Neural crest cell (in vitro differentiated cells): ENCODE measurements around the gene XYLT1. TPM values are rescaled to one million over a fixed set of nuclear protein-coding genes. Genes with fewer than 3 reads are reported as not detected.

Experiments used
- DNase-seq: peaks from one replicate; pipeline ENCODE4 v3.0.0; 2021; ENCODE audit warnings: low read depth, mixed read lengths, low spot score
- H3K27ac Mint-ChIP-seq: one replicate; pipeline ENCODE4 v1.8.0; 2021; ENCODE audit warnings: mild to moderate bottlenecking, mixed read lengths; ENCODE audit not compliant: unreplicated experiment
- H3K27me3 Mint-ChIP-seq: 2 replicates; pipeline ENCODE4 v1.8.0; 2021; ENCODE audit warnings: low read depth, mild to moderate bottlenecking, mixed read lengths
- H3K36me3 Mint-ChIP-seq: 2 replicates; pipeline ENCODE4 v1.8.0; 2021; ENCODE audit warnings: low read depth, mild to moderate bottlenecking, mixed read lengths
- H3K4me1 Mint-ChIP-seq: 2 replicates; pipeline ENCODE4 v1.8.0; 2021; ENCODE audit warnings: mixed read lengths
- H3K4me3 Mint-ChIP-seq: one replicate; pipeline ENCODE4 v1.8.0; 2021; ENCODE audit warnings: mild to moderate bottlenecking, mixed read lengths
- H3K9me3 Mint-ChIP-seq: 2 replicates; pipeline ENCODE4 v1.8.0; 2021; ENCODE audit warnings: mixed read lengths
- total RNA-seq: library from RNA; stranded (reverse); gene quantifications from 2 replicates; pipeline ENCODE4 v1.2.1, GENCODE V29; 2021
- TF ChIP-seq, protein P1 (sequence below): fragments of 200-600 bp; sonication (generic); conservative IDR thresholded peaks from 2 replicates; pipeline ENCODE4 v1.5.0; 2021; ENCODE audit warnings: antibody characterized with exemption, mild to moderate bottlenecking

Gene XYLT1
- total RNA-seq, 1 donor from 2014 or later: 15.0 TPM

DNA sequence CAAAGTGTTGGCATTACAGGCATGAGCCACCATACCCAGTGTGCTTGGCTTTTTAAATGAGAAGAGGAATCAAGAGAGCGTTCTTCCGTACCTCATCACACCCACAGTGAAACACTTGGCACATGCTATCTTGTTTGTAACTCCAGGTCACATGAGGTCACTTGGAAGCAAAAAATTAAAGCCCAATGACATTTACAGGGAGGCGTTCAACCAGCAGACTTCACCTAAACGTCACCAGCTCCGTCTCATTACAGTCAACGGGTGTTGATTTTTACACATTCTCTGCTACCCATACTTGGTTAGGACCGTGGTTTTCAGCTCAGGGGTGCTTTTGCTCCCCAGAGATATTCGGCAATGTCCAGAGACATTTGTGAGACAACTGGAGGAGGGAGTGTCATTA is 127.0 kb downstream of the XYLT1 start:
- DNase-seq: no peak
- Mint-ChIP-seq H3K27ac (no peak overlapping the region), H3K27me3 (no peaks in the 10 kb centered on the region), H3K36me3 (no peaks in the 10 kb centered on the region), H3K4me1 (peaks cover 26% of the 10 kb centered on the region), H3K4me3 (no peak overlapping the region), H3K9me3 (no peaks in the 10 kb centered on the region)
- TF ChIP-seq, protein P1, sequence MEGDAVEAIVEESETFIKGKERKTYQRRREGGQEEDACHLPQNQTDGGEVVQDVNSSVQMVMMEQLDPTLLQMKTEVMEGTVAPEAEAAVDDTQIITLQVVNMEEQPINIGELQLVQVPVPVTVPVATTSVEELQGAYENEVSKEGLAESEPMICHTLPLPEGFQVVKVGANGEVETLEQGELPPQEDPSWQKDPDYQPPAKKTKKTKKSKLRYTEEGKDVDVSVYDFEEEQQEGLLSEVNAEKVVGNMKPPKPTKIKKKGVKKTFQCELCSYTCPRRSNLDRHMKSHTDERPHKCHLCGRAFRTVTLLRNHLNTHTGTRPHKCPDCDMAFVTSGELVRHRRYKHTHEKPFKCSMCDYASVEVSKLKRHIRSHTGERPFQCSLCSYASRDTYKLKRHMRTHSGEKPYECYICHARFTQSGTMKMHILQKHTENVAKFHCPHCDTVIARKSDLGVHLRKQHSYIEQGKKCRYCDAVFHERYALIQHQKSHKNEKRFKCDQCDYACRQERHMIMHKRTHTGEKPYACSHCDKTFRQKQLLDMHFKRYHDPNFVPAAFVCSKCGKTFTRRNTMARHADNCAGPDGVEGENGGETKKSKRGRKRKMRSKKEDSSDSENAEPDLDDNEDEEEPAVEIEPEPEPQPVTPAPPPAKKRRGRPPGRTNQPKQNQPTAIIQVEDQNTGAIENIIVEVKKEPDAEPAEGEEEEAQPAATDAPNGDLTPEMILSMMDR: no peak

DNA sequence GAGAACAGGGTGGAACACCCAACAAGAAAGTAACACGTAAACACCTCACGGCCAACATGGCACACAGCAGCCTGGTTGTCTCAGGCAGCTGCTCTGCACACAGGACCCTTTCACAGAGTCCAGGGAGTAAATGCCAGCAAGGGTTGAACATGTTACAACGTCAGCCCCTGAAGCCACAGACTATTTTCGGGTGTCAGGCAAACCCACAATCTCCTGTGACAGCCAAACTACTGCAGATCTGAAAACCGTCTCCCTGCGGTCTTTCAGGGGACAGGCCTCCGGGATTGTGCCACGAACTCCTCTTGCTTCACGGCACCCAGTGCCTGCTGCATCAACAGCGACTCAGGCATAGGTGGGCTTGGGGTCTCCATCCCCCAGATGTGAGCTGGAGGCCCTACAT is 127.7 kb downstream of the XYLT1 start:
- TF ChIP-seq, protein P1: no peak
- no peak for DNase-seq
- Mint-ChIP-seq H3K4me3 (no peak overlapping the region), H3K36me3 (no peaks in the 10 kb centered on the region), H3K9me3 (no peaks in the 10 kb centered on the region), H3K4me1 (peaks cover 21% of the 10 kb centered on the region), H3K27ac (peak overlapping the region; percentile 71), H3K27me3 (no peaks in the 10 kb centered on the region)

DNA sequence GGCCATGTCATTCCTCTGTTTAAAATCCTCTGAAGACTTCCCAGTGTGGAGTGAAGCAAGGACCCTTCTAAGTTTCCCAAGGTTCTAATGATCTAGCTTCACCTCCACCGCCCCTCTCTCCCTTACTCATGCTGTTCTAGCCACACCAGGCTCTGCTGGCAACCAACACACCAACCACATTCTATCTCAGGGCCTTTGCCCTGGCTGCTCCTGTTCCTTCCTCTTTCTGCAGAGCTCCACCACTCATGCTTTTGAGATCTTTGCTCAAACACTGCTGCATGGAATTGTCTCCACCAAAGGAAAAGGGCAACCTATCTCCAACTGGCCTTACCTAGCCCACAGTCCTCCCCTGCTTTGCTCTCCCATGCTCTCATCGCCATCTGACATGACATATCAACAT is 128.7 kb downstream of the XYLT1 start:
- H3K27ac Mint-ChIP-seq: peak overlapping the region; percentile 70
- no peaks in the 10 kb centered on the region for H3K27me3 Mint-ChIP-seq
- no peaks in the 10 kb centered on the region for H3K36me3 Mint-ChIP-seq
- TF ChIP-seq, protein P1: no peak
- no peaks in the 10 kb centered on the region for H3K9me3 Mint-ChIP-seq
- H3K4me3 Mint-ChIP-seq: no peak overlapping the region
- DNase-seq: no peak
- peaks cover 11% of the 10 kb centered on the region for H3K4me1 Mint-ChIP-seq

DNA sequence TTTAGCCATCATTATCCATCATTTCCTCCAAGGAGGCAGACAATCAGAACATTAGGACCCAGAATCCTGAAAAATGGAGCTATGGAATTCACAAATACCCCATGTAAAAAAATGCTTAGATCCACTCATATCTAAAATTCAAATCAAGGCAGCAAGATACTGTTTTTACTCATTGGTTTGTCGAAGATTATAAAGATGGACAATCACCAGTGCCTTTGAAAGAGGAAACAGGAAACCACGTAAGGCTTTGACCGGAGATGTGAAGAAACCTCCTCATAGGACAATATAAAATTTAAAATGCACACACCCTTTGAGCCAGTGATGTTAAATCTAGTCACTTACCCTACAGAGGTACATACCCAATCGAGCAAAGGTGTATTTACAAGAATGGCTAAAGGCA is 130.0 kb downstream of the XYLT1 start:
- DNase-seq: no peak
- Mint-ChIP-seq H3K9me3 (no peaks in the 10 kb centered on the region), H3K27me3 (no peaks in the 10 kb centered on the region), H3K4me3 (no peak overlapping the region), H3K27ac (no peak overlapping the region), H3K36me3 (no peaks in the 10 kb centered on the region), H3K4me1 (peaks cover 12% of the 10 kb centered on the region)
- TF ChIP-seq, protein P1: no peak

DNA sequence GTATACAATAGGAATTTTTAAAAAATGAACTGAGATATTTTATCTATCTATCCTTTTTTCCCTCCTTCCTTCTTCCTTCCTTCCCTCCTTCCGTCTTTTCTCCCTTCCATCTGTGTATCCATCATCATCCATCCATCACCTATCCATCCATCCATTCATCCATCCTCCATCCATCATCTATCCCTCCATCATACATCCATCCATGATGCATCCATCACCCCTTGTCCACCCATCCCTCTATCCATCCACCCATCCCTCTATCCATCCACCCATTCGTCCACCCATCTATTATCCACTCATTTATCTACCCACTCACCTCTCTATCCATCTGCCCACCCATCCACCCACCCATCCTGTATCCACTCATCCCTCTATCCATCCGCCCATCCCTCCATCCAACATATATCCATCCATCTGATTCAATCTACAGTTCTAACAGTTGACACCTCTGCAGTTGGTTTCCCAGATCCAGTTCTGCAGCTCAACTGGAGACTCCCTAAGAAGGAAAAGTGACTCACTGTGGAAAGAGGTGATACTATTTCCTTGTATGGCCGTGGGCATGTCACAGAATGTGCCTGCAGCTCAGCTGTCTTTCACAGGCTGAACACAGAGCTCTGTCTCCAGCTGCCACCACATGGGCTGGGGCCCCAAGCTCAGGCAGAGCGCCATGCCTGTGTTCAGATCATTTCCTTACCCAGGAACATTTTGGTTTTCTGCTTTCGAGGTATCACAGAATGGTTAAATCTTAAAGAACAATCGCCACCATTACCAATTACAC is 130.8 kb downstream of the XYLT1 start:
- TF ChIP-seq, protein P1: no peak
- peak overlapping the region; percentile 46 for H3K27ac Mint-ChIP-seq

More for the DNA sequence above, 130.8 kb downstream of the XYLT1 start:
- H3K4me3 Mint-ChIP-seq: no peak overlapping the region
- H3K4me1 Mint-ChIP-seq: peaks cover 13% of the 10 kb centered on the region
- no peaks in the 10 kb centered on the region for H3K9me3 Mint-ChIP-seq
- no peaks in the 10 kb centered on the region for H3K27me3 Mint-ChIP-seq
- no peaks in the 10 kb centered on the region for H3K36me3 Mint-ChIP-seq
- no peak for DNase-seq
